Measurements from ENCODE around the gene MEG3. TPM values are rescaled to one million over a fixed set of nuclear protein-coding genes. Genes with fewer than 3 reads are reported as not detected.

Gene MEG3
- total RNA-seq, 1 donor from 2014 or later = 0.18 TPM

- DNase-seq (ENCODE audit: low spot score in 2 of 2, unreplicated experiment in 2 of 2) = no peak
- H3K9me3 Mint-ChIP-seq = peaks cover 7% of the 10 kb centered on the region
- H3K4me1 Mint-ChIP-seq = no peaks in the 10 kb centered on the region
- no peak overlapping the region for H3K27ac Mint-ChIP-seq
- no peak for TF ChIP-seq CTCF (IDR thresholded peaks at IDR 0.05; ENCODE audit: unreplicated experiment)
- peaks cover 3% of the 10 kb centered on the region for H3K27me3 Mint-ChIP-seq (ENCODE audit: low read depth)
- peaks cover 1% of the 10 kb centered on the region for H3K36me3 Mint-ChIP-seq
- H3K4me3 Mint-ChIP-seq = no peak overlapping the region
Observed at GRCh38 chr14:100804138-100804537, 21.8 kb upstream of the MEG3 start.

- Mint-ChIP-seq H3K27ac (no peak overlapping the region), H3K4me3 (no peak overlapping the region), H3K4me1 (no peaks in the 10 kb centered on the region), H3K36me3 (peaks cover 6% of the 10 kb centered on the region), H3K27me3 (ENCODE audit: low read depth) (peaks cover 3% of the 10 kb centered on the region), H3K9me3 (peaks cover 13% of the 10 kb centered on the region)
- no peak for DNase-seq (ENCODE audit: low spot score in 2 of 2, unreplicated experiment in 2 of 2)
- no peak for TF ChIP-seq CTCF (IDR thresholded peaks at IDR 0.05; ENCODE audit: unreplicated experiment)
Observed at GRCh38 chr14:100804558-100805309, 21.2 kb upstream of the MEG3 start.

- Mint-ChIP-seq H3K36me3 (peaks cover 6% of the 10 kb centered on the region), H3K4me3 (no peak overlapping the region), H3K27ac (no peak overlapping the region), H3K27me3 (ENCODE audit: low read depth) (peaks cover 3% of the 10 kb centered on the region), H3K4me1 (no peaks in the 10 kb centered on the region), H3K9me3 (peaks cover 13% of the 10 kb centered on the region)
- no peak for TF ChIP-seq CTCF (IDR thresholded peaks at IDR 0.05; ENCODE audit: unreplicated experiment)
- no peak for DNase-seq (ENCODE audit: low spot score in 2 of 2, unreplicated experiment in 2 of 2)
Observed at GRCh38 chr14:100806386-100806785, 19.5 kb upstream of the MEG3 start.

- Mint-ChIP-seq H3K9me3 (peaks cover 23% of the 10 kb centered on the region), H3K4me3 (no peak overlapping the region), H3K4me1 (no peaks in the 10 kb centered on the region), H3K36me3 (peaks cover 6% of the 10 kb centered on the region), H3K27ac (no peak overlapping the region), H3K27me3 (ENCODE audit: low read depth) (peaks cover 3% of the 10 kb centered on the region)
- TF ChIP-seq CTCF (IDR thresholded peaks at IDR 0.05; ENCODE audit: unreplicated experiment) = no peak
- DNase-seq (ENCODE audit: low spot score in 2 of 2, unreplicated experiment in 2 of 2) = no peak
Observed at GRCh38 chr14:100807496-100807895, 18.4 kb upstream of the MEG3 start.

GRCh38 chr14:100807979-100808734 lies 17.8 kb upstream of the MEG3 start:
- DNase-seq (ENCODE audit: low spot score in 2 of 2, unreplicated experiment in 2 of 2) = no peak
- Mint-ChIP-seq H3K4me1 (no peaks in the 10 kb centered on the region), H3K4me3 (no peak overlapping the region), H3K27ac (no peak overlapping the region), H3K27me3 (ENCODE audit: low read depth) (peaks cover 3% of the 10 kb centered on the region), H3K36me3 (peaks cover 6% of the 10 kb centered on the region), H3K9me3 (peaks cover 23% of the 10 kb centered on the region)
- TF ChIP-seq CTCF (IDR thresholded peaks at IDR 0.05; ENCODE audit: unreplicated experiment) = no peak
